H1 (cell line): ENCODE results near the gene CCR8. TPM values are rescaled to one million over a fixed set of nuclear protein-coding genes. Genes with fewer than 3 reads are reported as not detected.

ENCODE experiments used
- CHD1 ChIP-seq: IDR thresholded peaks from 2 replicates; pipeline ENCODE4 v1.6.1; 2012; ENCODE audit warnings: low read depth, low read length, improper control_type of control experiment
- CREB1 ChIP-seq: IDR thresholded peaks from 2 replicates; pipeline ENCODE4 v1.6.1; 2012; ENCODE audit warnings: inconsistent platforms
- GTF2F1 ChIP-seq: IDR thresholded peaks from 2 replicates; pipeline ENCODE4 v1.6.1; 2012; ENCODE audit warnings: low read depth, low read length, improper control_type of control experiment, borderline replicate concordance
- POLR2AphosphoS5 ChIP-seq: IDR thresholded peaks from 2 replicates; pipeline ENCODE4 v1.6.1; 2011; ENCODE audit warnings: low read depth, low read length
- polyA plus RNA-seq, 7 experiments: library from polyadenylated mRNA; depleted of rRNA in 3 of 7; stranded (reverse) in 5 of 7; unstranded in 2 of 7; fragments of >200 nt in 5 of 7; fragments of 200-250 nt in 2 of 7; gene quantifications; 1 replicate in 5 of 7; 2 replicates in 1 of 7; 4 replicates in 1 of 7; pipeline versions ENCODE4 v1.2.1 to v1.2.3, GENCODE V29; 2011 to 2013; ENCODE audit warnings: missing spikeins in 2 of 7, mixed read lengths in 2 of 7
- total RNA-seq: library from RNA; stranded (reverse); fragmentation: NEBNext Ultra II Directional; extraction: Animal tissue kit (Norgen Biotek cat#: 25700); gene quantifications from 2 replicates; pipeline ENCODE4 v1.2.1, GENCODE V29; 2021
- TF ChIP-seq, protein P1 (sequence below), 3 experiments: IDR thresholded peaks; 1 replicate in 2 of 3; 2 replicates in 1 of 3; pipeline versions ENCODE4 v1.5.1 to v1.6.1; 2011; ENCODE audit warnings: low read length in 3 of 3, mild to moderate bottlenecking in 3 of 3, inconsistent platforms in 2 of 3, low read depth in 1 of 3, moderate library complexity in 1 of 3; ENCODE audit not compliant: insufficient read depth in 1 of 3; ENCODE audit errors: control extremely low read depth in 1 of 3

The CCR8 gene
- total and polyA plus RNA-seq, 2 of the 8 experiments (the other 6 are each of a cell fraction or from before 2014, with no cell fraction given): 0.35 TPM; not detected in 1

DNA sequence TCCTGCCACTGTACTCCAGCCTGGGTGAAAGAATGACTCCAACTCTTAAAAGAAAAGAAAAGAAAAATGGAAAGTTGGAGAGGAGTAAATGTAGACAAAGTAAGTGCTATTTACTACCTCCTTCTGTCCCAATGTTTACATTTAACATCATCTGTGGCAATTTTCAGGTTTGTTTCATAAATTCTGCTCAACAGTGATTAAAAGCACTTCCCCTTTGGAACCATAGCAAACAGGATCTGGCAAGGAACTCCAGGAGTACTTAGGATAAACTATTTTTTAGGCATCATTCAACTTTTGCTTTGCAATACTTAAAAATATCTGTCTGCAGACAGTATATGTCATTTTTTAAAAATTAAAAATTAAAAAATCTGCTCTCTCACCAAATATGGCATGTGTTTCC lies 44.2 kb upstream of the CCR8 start (continued):
- TF ChIP-seq, protein P1, sequence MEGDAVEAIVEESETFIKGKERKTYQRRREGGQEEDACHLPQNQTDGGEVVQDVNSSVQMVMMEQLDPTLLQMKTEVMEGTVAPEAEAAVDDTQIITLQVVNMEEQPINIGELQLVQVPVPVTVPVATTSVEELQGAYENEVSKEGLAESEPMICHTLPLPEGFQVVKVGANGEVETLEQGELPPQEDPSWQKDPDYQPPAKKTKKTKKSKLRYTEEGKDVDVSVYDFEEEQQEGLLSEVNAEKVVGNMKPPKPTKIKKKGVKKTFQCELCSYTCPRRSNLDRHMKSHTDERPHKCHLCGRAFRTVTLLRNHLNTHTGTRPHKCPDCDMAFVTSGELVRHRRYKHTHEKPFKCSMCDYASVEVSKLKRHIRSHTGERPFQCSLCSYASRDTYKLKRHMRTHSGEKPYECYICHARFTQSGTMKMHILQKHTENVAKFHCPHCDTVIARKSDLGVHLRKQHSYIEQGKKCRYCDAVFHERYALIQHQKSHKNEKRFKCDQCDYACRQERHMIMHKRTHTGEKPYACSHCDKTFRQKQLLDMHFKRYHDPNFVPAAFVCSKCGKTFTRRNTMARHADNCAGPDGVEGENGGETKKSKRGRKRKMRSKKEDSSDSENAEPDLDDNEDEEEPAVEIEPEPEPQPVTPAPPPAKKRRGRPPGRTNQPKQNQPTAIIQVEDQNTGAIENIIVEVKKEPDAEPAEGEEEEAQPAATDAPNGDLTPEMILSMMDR (IDR thresholded peaks at IDR 0.05; ENCODE audit: control extremely low read depth in 1 of 3, insufficient read depth in 1 of 3, low read depth in 1 of 3, low read length in 3 of 3): no peak
- TF ChIP-seq GTF2F1 (no peak), POLR2AphosphoS5 (no peak), CREB1 (no peak), CHD1 (no peak)
- TF ChIP-seq, all 59 proteins: peak for 0
